ENCODE data around the gene CEP112. TPM values are rescaled to one million over a fixed set of nuclear protein-coding genes. Genes with fewer than 3 reads are reported as not detected.

CEP112 gene
- total RNA-seq, 1 donor from 2014 or later = 24.5 TPM

- DNase-seq (ENCODE audit: low read depth, low spot score) = no peak
These were observed 597.8 kb downstream of the CEP112 start for GRCh38 chr17:65593855-65594845.

GRCh38 chr17:65593092-65593854, 598.7 kb downstream of the CEP112 start:
- no peak overlapping the region for H3K4me3 Mint-ChIP-seq
- peaks cover 28% of the 10 kb centered on the region for H3K4me1 Mint-ChIP-seq
- TF ChIP-seq CTCF (conservative IDR thresholded peaks at IDR 0.05) = no peak
- no peaks in the 10 kb centered on the region for H3K36me3 Mint-ChIP-seq (ENCODE audit: low read depth)
- no peak overlapping the region for H3K27ac Mint-ChIP-seq (ENCODE audit: unreplicated experiment)
- no peak for DNase-seq (ENCODE audit: low read depth, low spot score)
- no peaks in the 10 kb centered on the region for H3K27me3 Mint-ChIP-seq (ENCODE audit: low read depth)
- H3K9me3 Mint-ChIP-seq = no peaks in the 10 kb centered on the region

More at GRCh38 chr17:65593855-65594845, 597.8 kb downstream of the CEP112 start:
- no peak overlapping the region for H3K27ac Mint-ChIP-seq (ENCODE audit: unreplicated experiment)
- H3K36me3 Mint-ChIP-seq (ENCODE audit: low read depth) = no peaks in the 10 kb centered on the region
- no peaks in the 10 kb centered on the region for H3K9me3 Mint-ChIP-seq
- TF ChIP-seq CTCF (conservative IDR thresholded peaks at IDR 0.05) = no peak
- no peaks in the 10 kb centered on the region for H3K27me3 Mint-ChIP-seq (ENCODE audit: low read depth)
- H3K4me1 Mint-ChIP-seq = peaks cover 27% of the 10 kb centered on the region
- peak overlapping the region; percentile 14 for H3K4me3 Mint-ChIP-seq

- Mint-ChIP-seq H3K4me1 (peaks cover 32% of the 10 kb centered on the region), H3K36me3 (ENCODE audit: low read depth) (no peaks in the 10 kb centered on the region), H3K27me3 (ENCODE audit: low read depth) (no peaks in the 10 kb centered on the region), H3K9me3 (no peaks in the 10 kb centered on the region), H3K4me3 (no peak overlapping the region), H3K27ac (ENCODE audit: unreplicated experiment) (no peak overlapping the region)
- no peak for TF ChIP-seq CTCF (conservative IDR thresholded peaks at IDR 0.05)
- no peak for DNase-seq (ENCODE audit: low read depth, low spot score)
These were observed 599.6 kb downstream of the CEP112 start for GRCh38 chr17:65592125-65592965.

- H3K4me1 Mint-ChIP-seq = peaks cover 27% of the 10 kb centered on the region
- no peaks in the 10 kb centered on the region for H3K27me3 Mint-ChIP-seq (ENCODE audit: low read depth)
- no peak overlapping the region for H3K27ac Mint-ChIP-seq (ENCODE audit: unreplicated experiment)
- H3K4me3 Mint-ChIP-seq = no peak overlapping the region
- no peaks in the 10 kb centered on the region for H3K9me3 Mint-ChIP-seq
- TF ChIP-seq CTCF (conservative IDR thresholded peaks at IDR 0.05) = no peak
- H3K36me3 Mint-ChIP-seq (ENCODE audit: low read depth) = no peaks in the 10 kb centered on the region
- DNase-seq (ENCODE audit: low read depth, low spot score) = no peak
These were observed 602.6 kb downstream of the CEP112 start for GRCh38 chr17:65589321-65589720.

Data from neural crest cell (in vitro differentiated cells).